SU-DHL-6 (cell line): ENCODE results near the gene FBXL20.
"Not testable (repeated sequence)": the region's sequence is repeated elsewhere in the genome, so short reads cannot be mapped to it uniquely, and the experiment has no call there.

ENCODE experiments used
- H2AFZ ChIP-seq: fragments of 200-600 bp; sonication (generic); 2 replicates; pipeline ENCODE4 v1.6.1; 2014; ENCODE audit warnings: low read depth, mild to moderate bottlenecking, moderate library complexity, mixed read lengths, antibody characterized with exemption, low read length; ENCODE audit not compliant: severe bottlenecking
- H3F3A ChIP-seq: fragments of 200-600 bp; shearing (Covaris generic); 2 replicates; pipeline ENCODE4 v1.6.0; 2016; ENCODE audit warnings: antibody characterized with exemption, mild to moderate bottlenecking; ENCODE audit not compliant: insufficient read depth
- H3K27ac ChIP-seq: fragments of 200-600 bp; sonication (generic); 2 replicates; pipeline ENCODE4 v1.5.1; 2016; ENCODE audit warnings: low read depth, mild to moderate bottlenecking, low read length, moderate library complexity, mixed read lengths
- H3K27me3 ChIP-seq: fragments of 200-600 bp; sonication (generic), shearing (Covaris generic); 2 replicates; pipeline ENCODE4 v1.6.0; 2014; ENCODE audit warnings: mild to moderate bottlenecking, low read length
- H3K36me3 ChIP-seq: fragments of 200-600 bp; sonication (generic); 2 replicates; pipeline ENCODE4 v1.6.1; 2014; ENCODE audit warnings: mild to moderate bottlenecking, low read length, mixed read lengths
- H3K4me2 ChIP-seq: fragments of 300-600, 200-600 bp; shearing (Covaris generic), sonication (generic); 2 replicates; pipeline ENCODE4 v1.6.0; 2014; ENCODE audit warnings: low read length, low read depth, mild to moderate bottlenecking; ENCODE audit not compliant: poor library complexity, severe bottlenecking
- H3K4me3 ChIP-seq: fragments of 200-600 bp; sonication (generic); 2 replicates; pipeline ENCODE4 v1.5.1; 2014; ENCODE audit warnings: antibody characterized with exemption, low read length, mild to moderate bottlenecking, mixed read lengths; ENCODE audit not compliant: insufficient read depth, poor library complexity, severe bottlenecking
- H3K79me2 ChIP-seq: fragments of 200-600 bp; sonication (generic); 2 replicates; pipeline ENCODE4 v1.6.1; 2014; ENCODE audit warnings: mild to moderate bottlenecking, low read length, moderate library complexity; ENCODE audit not compliant: insufficient read depth
- H3K9ac ChIP-seq: fragments of 200-600 bp; sonication (generic); 2 replicates; pipeline ENCODE4 v1.7.0; 2014; ENCODE audit warnings: mild to moderate bottlenecking, low read length
- H3K9me2 ChIP-seq: fragments of 200-600 bp; sonication (generic); replicated peaks from 2 replicates; pipeline ENCODE4 v1.6.1; 2014; ENCODE audit warnings: low read length; ENCODE audit not compliant: insufficient read depth
- H3K9me3 ChIP-seq: fragments of 200-600 bp; sonication (generic); 2 replicates; pipeline ENCODE4 v1.6.1; 2014; ENCODE audit warnings: low read length, mixed read lengths; ENCODE audit not compliant: insufficient read depth
- H4K20me1 ChIP-seq: fragments of 200-600 bp; sonication (generic); 2 replicates; pipeline ENCODE4 v1.6.1; 2014; ENCODE audit warnings: low read depth, mild to moderate bottlenecking, antibody characterized with exemption, low read length, moderate library complexity, mixed read lengths
- CTCF ChIP-seq: fragments of 200-600 bp; sonication (generic); IDR thresholded peaks from one replicate; pipeline ENCODE4 v1.5.1; 2017; ENCODE audit warnings: antibody characterized with exemption, mild to moderate bottlenecking, low read length, moderate library complexity; ENCODE audit not compliant: insufficient read depth, poor library complexity, severe bottlenecking
- EZH2phosphoT487 ChIP-seq: fragments of 200-600 bp; sonication (generic), shearing (Covaris generic); conservative IDR thresholded peaks from 2 replicates; pipeline ENCODE4 v1.6.1; 2018; ENCODE audit warnings: mild to moderate bottlenecking, antibody characterized with exemption, low read length, moderate library complexity, mixed read lengths

FBXL20 gene

GRCh38 chr17:39447561-39447960 is 46.1 kb upstream of the FBXL20 start:
- H3K9me3 ChIP-seq = no peaks in the 10 kb centered on the region
- H3K4me2 ChIP-seq = no peak overlapping the region
- TF ChIP-seq CTCF (no peak), EZH2phosphoT487 (no peak)
- H3K79me2 ChIP-seq = peaks cover 44% of the 10 kb centered on the region
- H3K27ac ChIP-seq = no peak overlapping the region
- no peak overlapping the region for H3K4me3 ChIP-seq
- no peaks in the 10 kb centered on the region for H4K20me1 ChIP-seq
- H3K9ac ChIP-seq = no peak overlapping the region
- peaks cover 8% of the 10 kb centered on the region; the same call in 1 of the 2 replicates for H3F3A ChIP-seq
- no peak overlapping the region for H2AFZ ChIP-seq
- no peaks in the 10 kb centered on the region for H3K9me2 ChIP-seq
- H3K27me3 ChIP-seq = no peaks in the 10 kb centered on the region
- H3K36me3 ChIP-seq = peaks cover 12% of the 10 kb centered on the region

GRCh38 chr17:39443326-39443725 is 41.9 kb upstream of the FBXL20 start:
- Histone ChIP-seq H3K4me2 (no peak overlapping the region), H3F3A (peaks cover 4% of the 10 kb centered on the region; the same call in 1 of the 2 replicates), H3K27me3 (no peaks in the 10 kb centered on the region), H3K79me2 (peaks cover 16% of the 10 kb centered on the region), H3K4me3 (no peak overlapping the region), H4K20me1 (no peaks in the 10 kb centered on the region), H3K9me3 (no peaks in the 10 kb centered on the region), H3K9me2 (no peaks in the 10 kb centered on the region), H3K36me3 (peaks cover 34% of the 10 kb centered on the region), H2AFZ (no peak overlapping the region), H3K9ac (no peak overlapping the region), H3K27ac (no peak overlapping the region)
- no peak for TF ChIP-seq CTCF
- no peak for TF ChIP-seq EZH2phosphoT487

- not testable (repeated sequence) for H3K27me3 ChIP-seq, H3K9me3 ChIP-seq, H2AFZ ChIP-seq, H3K4me2 ChIP-seq, H3K9ac ChIP-seq, H3K27ac ChIP-seq, H4K20me1 ChIP-seq, H3F3A ChIP-seq, H3K9me2 ChIP-seq, H3K79me2 ChIP-seq, H3K4me3 ChIP-seq
- peaks cover 28% of the 10 kb centered on the region for H3K36me3 ChIP-seq
These were observed 38.4 kb upstream of the FBXL20 start for GRCh38 chr17:39439868-39440267.

GRCh38 chr17:39429600-39429999 is 28.2 kb upstream of the FBXL20 start:
- Histone ChIP-seq H3K27me3 (no peaks in the 10 kb centered on the region), H3F3A (0 out of 2 replicates have a peak, but pooled peaks cover 4% of the 10 kb centered on the region), H3K27ac (no peak overlapping the region), H3K9me3 (no peaks in the 10 kb centered on the region), H3K36me3 (peaks cover 18% of the 10 kb centered on the region), H3K79me2 (no peaks in the 10 kb centered on the region), H3K9ac (no peak overlapping the region), H3K9me2 (no peaks in the 10 kb centered on the region), H4K20me1 (no peaks in the 10 kb centered on the region), H2AFZ (no peak overlapping the region), H3K4me2 (no peak overlapping the region), H3K4me3 (no peak overlapping the region)
- no peak for TF ChIP-seq EZH2phosphoT487
- no peak for TF ChIP-seq CTCF
